HG02678 (cell line): Measurements from ENCODE around the gene HTRA1.

ENCODE experiments used
- ATAC-seq: cut with Tn5 transposase; IDR thresholded peaks from one replicate; pipeline ENCODE4 v1.9.1; 2021; ENCODE audit warnings: mild to moderate bottlenecking, moderate library complexity; ENCODE audit not compliant: unreplicated experiment

Gene HTRA1

DNA sequence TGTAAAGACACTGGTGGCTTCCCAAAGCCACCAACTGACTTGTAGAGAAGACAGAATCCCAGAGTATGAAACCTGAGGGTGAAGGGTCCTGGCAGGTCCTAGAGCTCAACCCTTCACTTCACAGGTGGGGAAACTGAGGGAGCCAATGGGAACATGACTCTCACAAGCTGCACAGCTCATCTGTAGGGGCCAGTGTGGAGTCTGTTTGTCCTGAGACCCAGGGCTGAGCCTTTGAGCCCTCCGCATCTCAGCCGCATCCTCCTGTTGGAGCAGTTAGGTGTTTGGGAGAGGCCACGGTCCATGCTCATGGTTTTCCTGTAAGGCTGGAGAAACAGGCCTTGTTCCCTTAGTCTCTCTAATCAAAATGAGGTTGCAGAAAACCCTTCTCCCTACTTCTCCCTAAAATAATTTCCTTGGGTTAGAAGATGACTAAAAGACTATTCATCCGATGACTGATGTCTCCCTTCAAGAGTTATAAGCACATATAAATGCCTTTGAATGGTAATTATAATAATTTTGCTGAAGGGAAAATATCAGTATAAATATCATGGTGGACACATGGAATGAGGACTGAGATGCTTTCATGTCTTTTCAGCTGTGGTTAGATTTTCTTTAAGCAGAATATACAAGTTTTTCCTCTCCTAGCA lies 10.3 kb downstream of the HTRA1 start:
- no peak for ATAC-seq

DNA sequence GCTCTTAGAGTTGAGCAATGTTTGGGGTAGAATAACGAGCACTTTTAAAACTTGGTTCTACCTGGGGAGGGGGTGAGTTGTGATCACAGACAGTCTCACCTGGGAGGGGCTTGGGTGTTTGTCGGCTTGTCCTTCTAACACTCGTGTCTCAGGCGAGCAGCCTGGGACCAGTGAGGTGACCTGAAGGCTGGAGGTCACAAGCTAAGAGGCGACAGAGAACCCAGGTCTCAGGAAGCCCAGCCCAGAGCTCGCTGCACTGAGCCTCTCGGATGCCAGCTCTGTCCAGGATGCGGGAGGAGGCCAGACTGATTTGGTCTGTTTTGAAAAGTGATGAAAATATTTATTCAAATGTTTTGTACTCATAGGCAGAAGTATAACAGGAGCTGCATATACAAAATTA lies 11.8 kb downstream of the HTRA1 start:
- ATAC-seq = no peak

DNA sequence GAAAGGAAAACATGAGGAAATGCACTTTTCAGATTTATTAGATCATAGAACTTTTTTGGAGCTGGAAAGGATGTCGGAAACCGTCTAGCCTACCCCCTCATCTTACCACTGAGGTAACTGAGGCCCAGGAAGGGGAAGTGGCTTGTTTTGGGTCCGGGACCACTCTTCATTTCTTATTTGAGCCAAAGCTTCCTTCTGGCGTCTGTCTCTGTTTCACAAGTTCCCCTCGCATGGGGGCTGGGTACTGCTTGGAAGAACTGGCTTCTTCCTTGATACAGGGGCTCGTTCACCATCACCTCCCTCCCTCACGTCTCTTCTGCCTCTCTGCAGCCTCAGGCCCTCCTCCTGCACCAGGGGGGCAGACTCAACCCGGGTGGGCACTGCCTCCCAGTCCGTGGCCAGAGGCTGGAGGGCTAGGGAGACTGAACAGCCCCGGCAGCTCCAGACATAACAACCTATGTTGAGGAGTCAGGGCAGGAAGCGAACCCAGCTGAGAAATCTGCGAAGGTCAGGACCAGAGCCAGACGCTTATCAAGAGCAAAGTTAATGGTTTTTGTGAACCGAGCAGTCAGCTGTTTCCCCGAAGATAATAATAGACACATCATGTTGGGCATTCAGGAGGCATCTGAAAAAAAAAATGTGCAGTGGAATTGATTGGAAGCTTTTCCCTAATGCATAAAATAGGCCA lies 12.9 kb downstream of the HTRA1 start:
- no peak for ATAC-seq

DNA sequence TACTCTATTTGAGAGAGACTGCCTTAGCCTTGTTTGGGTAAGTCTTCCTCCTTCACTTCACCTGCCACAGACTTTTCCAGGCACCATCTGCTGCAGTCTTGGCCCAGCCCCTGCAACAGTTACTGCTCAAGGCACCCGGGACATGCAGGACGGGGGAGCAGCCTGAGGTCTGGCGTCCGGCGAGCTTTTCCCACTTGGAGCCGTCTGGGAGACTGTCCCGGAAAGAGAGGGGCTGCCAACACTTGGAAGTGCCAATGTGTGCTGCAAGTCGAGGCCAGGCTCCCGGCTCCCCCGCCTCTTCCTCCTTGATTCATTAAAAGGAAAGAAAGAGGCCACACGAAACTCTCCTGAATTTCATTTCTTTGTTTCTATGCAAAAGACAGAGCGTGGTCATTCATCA lies 13.7 kb downstream of the HTRA1 start:
- no peak for ATAC-seq

DNA sequence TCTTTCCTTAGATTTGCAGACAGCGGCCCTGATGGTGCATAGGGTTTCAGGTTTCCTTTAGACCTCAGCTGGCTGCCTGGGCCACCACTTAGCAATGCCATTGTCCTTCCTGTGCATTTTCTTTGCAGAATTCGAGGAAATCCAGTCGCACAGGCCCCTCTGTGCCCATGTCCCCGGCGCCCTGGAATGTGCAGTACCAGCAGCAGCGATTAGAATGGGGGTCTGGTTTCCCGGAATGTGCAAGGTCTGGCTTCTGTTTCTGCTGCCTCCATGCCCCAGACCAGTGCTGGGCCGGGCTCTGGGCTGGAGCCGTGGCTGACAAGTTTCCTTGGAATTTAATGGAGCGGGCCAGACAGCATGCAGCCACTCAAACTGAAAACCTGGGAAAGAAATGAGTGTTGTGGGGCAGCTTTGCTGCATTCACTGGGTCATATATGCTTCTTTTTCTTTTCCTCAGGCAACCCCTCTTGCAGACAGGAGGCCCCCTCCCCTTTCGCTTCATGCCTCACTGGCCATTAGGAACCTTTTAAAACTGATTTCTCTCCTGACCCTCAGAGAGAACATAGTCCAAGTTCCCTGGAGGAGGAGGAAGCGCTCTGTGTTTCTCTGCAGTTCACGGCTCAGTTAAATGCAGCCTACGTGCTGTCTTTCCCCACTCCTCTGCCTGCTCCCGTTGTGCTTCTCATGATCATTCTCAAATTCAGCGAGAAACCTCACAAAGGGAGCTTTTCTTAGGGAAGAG lies 14.4 kb downstream of the HTRA1 start:
- no peak for ATAC-seq

DNA sequence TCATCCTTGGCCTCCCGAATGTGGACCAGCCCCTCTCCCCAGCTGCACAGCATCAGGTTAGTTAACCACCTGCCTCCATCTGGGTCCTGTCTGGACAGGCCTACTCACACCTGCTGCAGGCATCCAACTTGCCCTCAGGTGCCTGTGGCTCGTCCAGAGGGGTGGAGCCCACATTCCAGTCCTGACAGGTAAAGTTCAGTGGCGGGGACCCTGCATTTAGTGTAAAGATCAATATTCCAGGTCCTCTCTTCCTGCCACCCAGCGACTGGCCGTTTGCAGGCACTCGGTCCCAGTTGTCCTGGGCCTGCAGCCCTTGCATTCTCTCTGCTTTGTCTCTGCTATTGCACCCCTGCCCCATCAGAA lies 15.0 kb downstream of the HTRA1 start:
- no peak for ATAC-seq

DNA sequence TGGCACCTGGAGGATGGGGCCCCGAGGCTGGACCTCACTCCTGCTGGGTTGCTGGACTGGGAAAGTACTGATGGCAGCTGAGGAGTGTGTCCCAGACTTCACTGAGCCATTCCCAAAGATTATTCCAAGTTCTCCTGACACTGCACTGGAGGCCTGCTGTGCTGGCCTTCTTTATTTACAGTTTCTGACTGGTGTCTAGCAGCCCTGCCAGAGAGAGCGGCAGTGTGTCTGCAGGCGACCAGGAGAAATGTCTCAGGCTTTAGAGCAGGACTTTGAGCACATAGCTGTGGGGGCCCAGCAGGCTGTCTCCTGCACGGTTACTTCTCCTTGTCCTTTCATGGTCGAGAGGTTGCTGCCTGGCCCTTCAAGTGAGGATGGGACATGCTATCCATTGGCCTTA lies 16.1 kb downstream of the HTRA1 start:
- no peak for ATAC-seq

DNA sequence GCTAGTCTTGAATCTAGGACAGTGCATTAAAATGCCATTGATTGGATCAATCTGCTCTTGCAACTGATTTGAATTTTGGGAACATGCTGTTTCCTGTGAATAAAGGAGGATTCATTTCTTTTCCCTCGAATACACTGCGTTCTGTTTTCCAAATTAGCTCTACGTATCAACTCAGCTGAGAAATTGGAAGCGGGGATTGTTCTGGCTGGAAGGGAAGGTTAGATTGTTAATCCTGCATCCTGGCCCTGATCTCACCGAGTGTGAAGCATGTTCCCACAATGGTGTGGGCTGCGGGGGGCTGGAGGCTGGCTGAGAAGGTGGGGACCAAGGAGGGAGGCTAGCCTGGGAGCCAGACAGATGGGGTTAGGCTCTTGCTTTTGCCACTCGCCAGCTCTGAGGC lies 17.6 kb downstream of the HTRA1 start:
- ATAC-seq = no peak

DNA sequence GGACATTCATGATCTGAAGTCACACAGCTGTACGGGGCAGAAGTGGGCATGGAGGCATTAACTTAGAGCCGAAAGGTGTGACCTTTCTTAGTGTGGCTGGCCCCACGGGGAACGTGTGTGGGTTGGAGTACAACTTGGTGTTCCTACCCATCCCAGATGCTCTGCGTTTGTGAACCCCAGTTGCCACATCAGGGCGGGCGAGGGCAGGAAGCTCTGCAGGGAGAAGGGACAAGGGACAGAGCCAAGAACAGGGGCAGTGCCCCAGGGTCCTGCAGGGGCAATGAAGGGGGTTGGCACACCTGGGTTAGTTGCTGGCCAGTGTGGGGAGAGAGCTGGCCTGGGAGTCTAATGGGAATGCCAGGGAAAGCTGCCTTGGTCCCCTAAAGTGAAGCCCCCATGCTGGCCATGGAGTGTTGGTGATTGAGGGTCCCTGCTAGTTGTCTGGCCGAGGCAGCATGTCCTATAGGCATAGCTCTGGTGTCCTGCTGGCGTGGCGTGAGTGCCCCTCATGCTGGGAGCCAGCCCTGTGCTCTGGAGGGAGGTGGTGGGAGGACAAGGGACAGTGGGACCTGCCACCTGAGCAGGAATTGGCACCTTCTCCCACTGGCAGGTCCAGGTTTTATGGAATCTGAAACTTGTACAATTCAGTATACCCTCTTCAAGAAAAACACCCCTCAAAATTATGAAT lies 18.9 kb downstream of the HTRA1 start:
- no peak for ATAC-seq

DNA sequence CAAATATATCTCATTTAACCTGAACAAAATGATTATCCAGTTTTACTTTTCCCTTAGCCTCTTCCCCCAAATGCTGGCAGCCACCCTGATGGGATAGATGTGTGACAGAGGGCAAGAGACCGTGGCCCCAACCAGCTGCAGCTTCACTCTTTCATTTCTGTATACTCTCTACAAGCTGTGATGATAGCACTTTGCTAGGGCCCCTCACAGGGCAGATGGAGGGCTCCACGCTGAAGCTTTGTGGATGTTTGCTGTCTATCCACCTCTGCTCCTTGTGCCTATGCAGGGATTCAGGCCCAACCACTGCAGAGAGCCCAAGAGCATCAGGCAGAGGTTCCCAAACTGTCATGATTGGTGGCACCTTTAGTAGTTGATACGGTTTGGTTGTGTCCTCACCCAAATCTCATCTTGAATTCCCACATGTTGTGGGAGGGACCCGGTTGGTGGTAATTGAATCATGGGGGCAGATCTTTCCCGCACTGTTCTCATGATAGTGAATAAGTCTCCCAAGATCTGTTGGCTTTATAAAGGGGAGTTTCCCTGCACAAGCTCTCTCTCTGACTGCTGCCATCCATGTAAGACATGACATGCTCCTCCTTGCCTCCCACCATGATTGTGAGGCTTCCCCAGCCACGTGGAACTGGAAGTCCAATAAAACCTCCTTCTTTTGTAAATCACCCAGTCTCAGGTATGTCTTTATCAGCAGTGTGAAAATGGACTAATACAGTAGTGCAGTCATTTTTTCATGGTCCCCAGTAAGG lies 20.1 kb downstream of the HTRA1 start:
- ATAC-seq = no peak

DNA sequence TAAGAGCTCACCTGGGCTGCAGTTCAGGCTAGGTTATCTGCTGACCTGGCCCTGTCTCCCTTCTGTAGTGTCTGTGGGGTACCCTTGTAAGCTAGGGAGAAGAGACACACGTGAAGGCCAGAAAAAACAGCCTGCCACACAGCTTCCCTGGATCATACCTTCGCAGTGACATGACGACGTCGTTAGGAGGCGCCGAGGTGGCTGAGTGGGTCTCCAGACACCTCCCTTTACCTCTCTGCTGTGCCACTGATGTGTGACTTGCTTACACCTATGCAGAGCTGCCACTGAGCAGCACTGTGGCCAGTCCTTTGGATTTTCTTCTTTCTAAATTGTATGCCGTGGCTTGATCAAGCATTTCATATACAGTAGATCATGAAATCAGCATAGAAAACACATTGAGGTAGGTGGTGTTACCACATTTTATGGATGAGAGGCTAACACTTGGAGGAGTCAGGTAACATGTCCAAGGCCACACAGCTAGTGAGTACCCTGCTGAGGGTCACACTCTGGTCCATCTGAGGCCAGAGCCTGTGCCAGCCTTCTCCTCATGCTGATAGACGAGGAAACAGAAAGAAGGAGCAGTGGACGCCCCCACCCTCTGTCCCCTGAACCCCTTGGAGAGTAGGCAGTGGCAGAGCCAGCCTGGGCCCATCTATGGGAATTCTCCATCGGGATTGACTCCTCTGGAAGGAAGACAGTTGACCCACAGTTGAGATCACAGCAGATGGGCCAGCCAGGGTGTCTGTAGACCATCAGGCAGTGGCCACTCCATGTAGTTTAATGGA lies 23.1 kb downstream of the HTRA1 start:
- no peak for ATAC-seq

DNA sequence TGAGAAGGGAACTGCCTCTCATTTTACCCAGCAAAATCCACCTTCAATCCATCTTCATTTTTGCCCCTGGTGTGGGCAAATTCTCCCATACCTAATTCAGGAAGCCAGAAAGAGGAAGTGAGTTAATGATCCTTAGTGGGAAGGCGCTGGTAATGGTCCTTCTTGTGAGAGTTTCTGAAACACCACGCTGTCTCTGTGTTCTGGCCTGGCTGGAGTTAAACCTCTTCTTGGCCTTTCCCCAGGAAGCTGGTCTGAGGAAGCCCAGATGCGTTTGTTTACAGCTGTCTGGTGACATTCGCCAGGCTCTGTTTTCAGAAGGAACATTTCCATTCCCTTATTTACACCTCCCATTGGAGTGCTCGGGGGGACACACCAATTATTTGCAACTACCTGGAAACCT lies 24.3 kb downstream of the HTRA1 start:
- no peak for ATAC-seq

DNA sequence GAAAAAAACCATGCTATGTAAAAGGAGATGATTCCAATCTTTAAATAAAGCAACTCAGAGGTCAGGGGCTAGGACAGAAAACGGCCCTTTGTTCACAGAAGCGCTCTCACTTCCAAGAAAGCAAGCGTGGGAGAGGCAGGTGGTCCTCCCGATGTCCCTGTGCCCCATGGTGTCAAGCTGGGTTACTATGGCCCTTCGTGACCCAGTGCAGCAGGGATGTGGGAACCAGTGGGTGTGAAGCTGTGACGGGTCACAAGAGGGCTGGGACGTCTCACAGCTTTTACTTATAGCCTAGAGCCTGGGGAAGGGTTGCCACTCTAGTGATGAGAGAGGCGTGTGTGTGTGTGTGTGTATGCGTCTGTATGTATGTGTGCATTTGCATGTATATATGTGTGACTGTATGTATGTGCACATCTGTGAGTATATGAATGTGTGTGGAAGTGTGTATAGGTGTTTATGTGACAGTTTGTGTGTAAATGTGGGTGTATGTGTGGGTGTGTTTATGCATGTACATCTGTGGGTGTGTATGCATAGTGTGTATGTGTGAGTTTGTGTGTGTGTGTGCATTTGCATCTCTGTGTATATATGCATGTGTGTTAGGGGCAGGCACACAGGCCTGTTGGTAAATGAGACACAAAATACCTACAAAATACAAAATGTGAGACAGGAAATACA lies 25.2 kb downstream of the HTRA1 start:
- no peak for ATAC-seq

DNA sequence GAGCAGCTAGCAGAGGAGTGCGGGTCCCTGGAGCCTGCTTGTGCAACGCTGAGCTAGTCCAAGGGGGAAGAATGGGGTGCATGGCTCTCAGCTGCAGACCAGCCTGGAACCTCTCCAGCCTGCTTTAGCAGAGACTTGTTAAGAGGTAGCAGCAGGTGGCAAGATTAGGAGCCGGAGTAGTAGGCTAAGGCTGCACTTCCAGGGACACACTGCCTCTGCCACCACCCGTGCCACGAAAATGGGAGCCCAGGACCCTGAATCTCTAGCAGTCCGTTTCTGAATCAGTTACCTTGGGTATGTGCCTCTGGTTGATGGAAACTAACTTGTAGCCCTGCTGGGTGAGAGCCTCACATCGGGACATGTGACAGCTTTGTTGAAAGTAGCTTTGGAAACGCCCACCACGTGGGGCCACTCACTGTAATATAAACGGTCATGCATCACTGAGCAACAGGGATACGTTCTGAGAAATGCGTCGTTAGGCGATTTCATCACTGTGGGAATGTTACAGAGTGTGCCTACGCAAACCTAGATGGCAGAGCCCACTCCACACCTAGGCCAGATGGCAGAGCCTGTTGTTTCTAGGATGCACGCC lies 25.9 kb downstream of the HTRA1 start:
- no peak for ATAC-seq

DNA sequence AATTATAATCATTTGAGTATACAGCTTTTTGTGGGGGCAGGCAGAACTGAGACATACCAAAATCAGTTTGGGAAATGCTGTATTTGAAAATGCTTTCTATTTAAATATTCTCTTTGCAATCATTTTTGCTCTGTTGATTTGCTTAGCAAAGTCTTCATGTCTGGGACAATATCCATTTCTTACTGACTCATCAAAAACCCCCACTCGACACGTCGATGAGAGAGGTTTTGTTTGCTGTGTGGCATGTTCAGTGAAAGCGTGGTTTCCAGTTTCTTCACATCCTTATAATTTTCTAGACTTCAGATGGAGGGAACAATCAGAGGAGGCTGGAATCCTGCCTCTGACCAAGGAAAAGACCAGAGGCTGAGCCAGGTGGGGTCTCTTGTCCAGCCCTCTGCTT lies 28.9 kb downstream of the HTRA1 start:
- ATAC-seq = no peak

DNA sequence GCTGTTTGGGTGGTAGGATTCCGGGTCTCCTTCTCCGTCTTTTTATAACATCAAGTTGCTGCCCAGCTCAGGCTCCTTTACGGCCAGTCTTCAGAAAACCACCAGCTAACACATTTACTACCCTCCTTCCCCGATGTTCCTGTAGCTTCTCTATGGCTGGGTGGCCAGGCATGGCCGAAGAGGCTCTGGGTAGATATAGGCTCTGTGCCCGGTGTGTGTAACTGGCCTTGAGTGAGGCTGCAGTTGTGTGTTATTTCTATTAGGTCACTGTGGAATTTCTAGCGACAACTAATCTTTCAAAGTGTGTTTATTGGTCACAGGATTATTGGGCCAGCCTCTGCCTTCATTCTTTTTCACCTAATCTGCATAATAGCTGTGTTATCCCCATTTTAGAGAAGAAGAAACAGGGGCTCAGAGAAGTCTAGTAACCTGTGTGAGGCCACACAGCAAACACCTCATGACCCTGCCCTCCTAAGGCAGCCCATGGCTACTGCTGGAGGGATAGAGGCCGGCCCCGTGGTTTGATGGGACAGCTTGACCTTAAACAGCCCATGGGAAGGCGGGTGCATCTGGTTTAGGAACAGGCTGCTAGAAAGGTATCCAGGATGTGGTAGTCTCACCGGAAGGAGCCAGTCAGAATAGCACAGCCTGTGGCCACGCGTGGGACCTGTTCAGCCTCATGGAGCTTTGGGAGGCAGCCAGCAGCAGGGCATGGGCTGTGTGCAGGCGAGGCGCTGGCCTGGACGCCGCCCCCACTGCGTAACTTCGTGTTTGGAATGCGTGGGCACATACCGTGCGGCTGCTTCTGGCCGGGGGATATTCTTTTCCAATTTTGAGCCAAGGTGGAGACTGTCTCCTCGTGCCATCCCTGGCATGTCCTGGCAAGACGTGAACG lies 29.7 kb downstream of the HTRA1 start:
- no peak for ATAC-seq

DNA sequence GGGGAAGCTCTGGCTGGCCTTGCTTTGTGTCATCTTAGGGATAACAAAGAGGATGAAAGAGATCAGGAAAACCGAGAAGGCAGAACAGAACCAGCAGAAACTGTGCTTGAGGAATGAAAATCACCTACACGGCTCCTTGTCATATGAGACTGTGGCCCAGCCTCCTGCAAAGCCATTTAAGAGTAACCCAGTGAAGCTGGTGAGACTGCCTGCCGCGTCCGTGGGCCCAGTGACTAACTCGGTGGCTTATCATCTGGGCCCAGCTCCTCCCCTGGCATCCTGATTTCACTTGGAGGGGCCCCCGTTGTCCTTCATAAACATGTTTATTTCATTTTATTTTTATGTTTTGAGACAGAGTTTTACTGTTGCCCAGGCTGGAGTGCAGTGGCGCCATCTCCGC lies 30.7 kb downstream of the HTRA1 start:
- no peak for ATAC-seq

DNA sequence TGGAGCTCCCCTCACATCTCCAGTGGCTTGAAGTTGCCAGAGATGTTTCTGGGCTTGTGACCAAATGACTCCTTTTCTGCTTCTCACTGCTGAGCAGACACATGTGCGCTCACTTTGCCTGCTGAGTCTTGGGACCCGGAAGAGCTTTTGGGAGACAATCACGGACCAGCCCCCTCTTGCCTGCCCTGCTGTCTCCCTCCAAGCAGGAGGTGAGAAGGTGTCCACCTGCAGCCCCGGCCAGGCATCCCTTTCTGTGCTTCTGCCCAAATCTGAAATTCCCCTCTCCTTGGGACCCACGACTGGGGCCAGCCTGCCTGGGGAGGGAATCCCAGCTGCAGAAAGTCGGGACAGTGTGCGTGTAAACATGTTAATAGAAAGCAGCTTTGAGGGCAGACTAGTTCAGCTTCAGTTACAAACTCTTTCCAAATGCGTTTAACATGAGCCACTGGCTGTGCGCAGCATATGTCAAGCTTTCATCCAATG lies 31.7 kb downstream of the HTRA1 start:
- no peak for ATAC-seq
